Stimulated activated CD8-positive, alpha-beta memory T cell treated with anti-CD3 and anti-CD28 coated beads, Interleukin-2, amount 100 ng/mL, for 1 hour (primary cell): ENCODE results near the gene DOK6.
"Not testable (repeated sequence)": the region's sequence is repeated elsewhere in the genome, so short reads cannot be mapped to it uniquely, and the experiment has no call there.

Source experiments
- DNase-seq, 2 donors: peaks; one replicate each; pipeline ENCODE4 v3.0.0-alpha.2; 2020; ENCODE audit warnings: low read depth in 2 of 2

DOK6 gene

GRCh38 chr18:69400253-69400975 lies at the start of gene DOK6:
Gene DOK6, plus strand, starts transcription at chr18:69400888.
- no peak for DNase-seq

DNA sequence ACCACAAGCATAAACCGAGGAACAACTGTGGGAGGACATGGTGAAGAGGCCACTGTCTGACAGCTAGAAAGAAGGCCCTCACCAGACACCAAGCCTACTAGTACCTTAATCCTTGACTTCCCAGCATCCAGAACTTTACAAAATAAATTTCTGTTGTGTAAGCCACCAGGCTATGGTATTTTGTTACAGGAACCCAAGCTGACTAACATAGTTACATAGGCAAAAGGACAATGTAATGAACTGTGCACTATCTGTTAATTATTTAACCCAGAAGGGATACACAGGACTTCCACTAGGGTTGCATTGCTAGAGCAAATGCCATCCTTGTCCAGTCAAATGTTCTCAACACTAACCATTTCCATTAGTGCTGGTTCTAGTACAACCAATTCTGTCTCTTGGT lies 47.7 kb upstream of the DOK6 start:
- no peak for DNase-seq

DNA sequence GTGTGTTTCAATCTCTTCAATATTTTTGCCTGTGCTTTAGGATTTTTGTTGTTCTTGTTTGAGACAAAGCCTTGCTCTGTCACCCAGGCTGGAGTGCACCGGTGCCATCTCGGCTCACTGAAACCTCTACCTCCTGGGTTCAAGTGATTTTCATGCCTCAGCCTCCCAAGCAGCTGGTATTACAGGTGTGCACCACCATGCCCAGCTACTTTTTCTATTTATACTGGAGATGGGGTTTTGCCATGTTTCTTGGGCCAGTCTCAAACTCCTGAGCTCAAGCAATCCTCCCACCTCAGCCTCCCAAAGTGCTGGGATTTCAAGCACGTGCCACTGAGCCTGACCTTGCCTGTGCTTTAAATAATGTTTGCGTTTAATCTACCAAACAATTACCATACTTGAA lies 43.1 kb upstream of the DOK6 start:
- no peak for DNase-seq

GRCh38 chr18:69358212-69358895 lies 42.3 kb upstream of the DOK6 start:
- no peak for DNase-seq

- DNase-seq, result not testable (repeated sequence)
Measured at GRCh38 chr18:69359768-69360167, 40.9 kb upstream of the DOK6 start.

- DNase-seq, result no peak
Measured at GRCh38 chr18:69364930-69365329, 35.8 kb upstream of the DOK6 start.

DNA sequence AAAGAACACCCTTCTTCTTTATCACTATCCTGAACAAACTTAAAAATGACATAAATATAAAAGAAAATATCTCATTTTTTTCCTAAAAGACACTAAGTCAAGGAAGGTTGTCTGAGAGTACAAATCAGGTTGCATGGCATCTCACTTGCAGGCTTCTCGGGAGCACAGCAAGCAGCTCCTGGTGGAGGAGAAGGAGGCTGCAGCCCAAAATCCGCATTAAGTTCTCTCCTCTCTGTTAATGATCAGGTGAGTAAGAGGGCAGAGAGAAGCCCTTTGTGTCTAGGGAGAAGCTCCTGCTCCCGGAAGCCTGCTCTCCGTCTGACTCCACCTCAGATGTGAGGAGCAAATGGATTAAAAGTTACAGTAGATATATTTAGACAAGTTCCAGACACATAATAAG lies 35.0 kb upstream of the DOK6 start:
- DNase-seq, result no peak

DNA sequence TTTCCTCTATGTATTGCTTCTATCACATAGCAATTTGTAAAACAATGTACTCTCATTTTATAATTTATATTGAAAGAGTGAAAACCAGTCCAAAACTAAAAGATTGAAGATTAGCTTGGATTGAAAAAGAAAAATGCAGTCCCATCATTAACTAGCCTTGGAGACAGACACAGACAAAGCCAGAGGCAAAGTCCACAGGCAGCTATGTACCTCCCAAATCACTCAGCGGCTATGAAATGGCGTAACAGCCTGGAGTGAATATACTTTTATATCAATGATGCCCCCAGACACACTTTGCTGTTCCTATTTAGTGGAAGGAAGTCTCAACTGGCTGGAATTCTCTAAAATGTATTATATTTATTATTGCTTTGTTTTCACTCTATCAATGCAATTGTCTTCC lies 33.6 kb upstream of the DOK6 start:
- DNase-seq, result no peak

GRCh38 chr18:69371729-69372128 lies 29.0 kb upstream of the DOK6 start:
- DNase-seq, result no peak

DNA sequence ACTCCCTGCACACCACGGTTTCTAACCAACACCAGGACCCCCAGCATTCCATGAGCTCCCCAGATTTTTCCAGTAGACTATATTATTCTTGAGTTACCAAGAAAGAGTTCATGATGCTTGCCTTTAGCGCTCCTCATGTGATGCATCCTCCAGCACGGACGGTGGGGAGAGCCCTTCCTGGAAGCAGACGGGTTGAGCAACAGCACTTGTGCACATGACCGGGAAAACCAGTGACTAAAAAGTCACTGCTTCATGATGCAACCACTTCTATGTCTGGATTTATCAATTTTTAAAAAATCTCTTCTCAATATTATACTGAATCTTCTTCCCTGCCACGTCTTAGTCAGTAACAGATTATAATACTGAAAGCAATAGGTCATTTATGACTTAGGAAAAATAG lies 20.4 kb upstream of the DOK6 start:
- no peak for DNase-seq

DNA sequence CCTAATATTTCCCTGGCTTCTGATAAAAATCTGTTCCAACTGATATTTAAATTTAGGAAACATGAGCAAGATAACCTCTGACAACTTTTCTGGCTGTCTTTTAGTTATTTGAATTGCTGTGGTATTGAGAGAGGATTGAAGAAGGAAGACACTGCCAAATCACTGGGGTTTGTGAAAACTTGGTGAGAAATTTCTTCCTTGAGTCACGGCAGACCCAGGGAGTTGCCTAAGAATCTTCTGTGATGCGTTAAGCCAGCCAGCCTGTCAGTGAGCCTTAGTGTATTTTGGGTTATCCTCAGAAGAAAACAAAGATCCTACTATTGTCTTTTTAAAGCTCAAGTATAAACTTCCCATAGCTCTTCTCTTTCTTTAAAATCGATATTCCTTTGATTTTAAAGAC lies 17.5 kb upstream of the DOK6 start:
- no peak for DNase-seq

GRCh38 chr18:69387186-69387585 lies 13.5 kb upstream of the DOK6 start:
- no peak for DNase-seq

DNA sequence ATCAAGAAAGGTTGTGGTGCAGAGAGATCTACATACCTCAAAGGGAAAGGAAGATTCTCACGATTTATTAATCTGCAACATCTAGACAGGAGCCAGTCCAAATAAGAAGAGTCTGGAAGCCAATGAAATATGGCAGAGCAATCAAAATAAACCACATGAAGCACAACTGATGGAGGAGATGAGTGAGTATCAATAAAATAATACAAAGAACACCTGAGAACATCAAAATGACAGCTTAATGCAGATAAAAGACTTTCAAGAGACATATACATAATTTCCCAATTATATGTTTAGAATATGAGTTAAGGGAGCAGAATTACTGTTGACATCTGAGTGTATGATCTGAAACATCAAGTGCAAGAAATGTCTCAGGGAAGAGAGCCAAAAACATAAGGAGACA lies 12.5 kb upstream of the DOK6 start:
- DNase-seq, result no peak

DNA sequence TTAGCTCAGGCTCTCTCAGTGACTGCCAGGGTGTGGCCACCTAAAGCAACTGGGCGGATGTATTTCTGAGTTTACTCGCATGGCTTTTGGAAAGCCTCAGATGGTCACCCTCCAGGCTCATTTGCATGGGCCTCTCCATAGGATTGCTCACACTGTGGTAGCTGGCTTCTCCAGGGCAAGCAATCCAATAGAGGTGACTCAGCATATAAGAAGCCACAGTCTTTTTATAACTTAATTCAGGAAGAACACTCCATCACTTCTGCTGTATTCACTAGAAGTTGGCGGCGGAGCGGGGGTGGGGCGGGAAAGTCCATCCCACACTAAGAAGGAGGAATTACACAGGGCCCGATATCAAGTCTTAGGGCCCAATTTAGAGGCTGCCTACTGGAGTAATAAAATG lies 3.6 kb upstream of the DOK6 start:
- DNase-seq, result no peak

GRCh38 chr18:69399253-69399652 lies 1.4 kb upstream of the DOK6 start:
- no peak for DNase-seq

- DNase-seq, result no peak
Measured at GRCh38 chr18:69400976-69401225, 213 bp downstream of the DOK6 start.

- no peak for DNase-seq
Measured at GRCh38 chr18:69401226-69401971, 711 bp downstream of the DOK6 start.

DNA sequence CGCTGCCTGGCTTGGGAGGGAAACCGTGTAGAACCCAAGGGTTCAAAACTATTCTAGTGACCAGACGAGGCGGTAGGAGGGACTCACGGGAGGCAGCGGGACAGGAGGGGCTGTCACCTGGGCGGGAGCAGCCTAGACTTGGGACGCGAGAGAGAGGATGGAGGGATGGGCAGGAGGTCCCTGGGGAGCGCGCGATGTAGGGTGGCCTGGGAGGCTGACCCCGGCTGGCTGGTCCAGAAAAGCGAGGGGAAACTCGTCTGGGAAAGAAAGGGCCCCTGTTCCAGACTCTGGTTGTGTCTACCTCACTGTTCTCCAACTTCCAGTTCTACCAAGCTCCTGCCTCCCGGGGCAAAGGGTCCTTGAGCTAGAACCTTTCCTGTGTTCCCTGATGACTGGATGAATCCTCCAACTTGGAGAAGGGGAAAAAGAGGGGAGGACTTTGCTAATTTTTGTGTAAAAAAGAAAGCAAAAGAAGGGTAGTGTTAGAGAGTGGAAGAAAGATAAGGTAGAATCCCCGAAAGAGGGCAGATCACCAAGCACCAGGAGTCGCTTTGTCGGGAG lies 1.4 kb downstream of the DOK6 start:
- no peak for DNase-seq

GRCh38 chr18:69402533-69402989 lies 1.9 kb downstream of the DOK6 start:
- no peak for DNase-seq

DNA sequence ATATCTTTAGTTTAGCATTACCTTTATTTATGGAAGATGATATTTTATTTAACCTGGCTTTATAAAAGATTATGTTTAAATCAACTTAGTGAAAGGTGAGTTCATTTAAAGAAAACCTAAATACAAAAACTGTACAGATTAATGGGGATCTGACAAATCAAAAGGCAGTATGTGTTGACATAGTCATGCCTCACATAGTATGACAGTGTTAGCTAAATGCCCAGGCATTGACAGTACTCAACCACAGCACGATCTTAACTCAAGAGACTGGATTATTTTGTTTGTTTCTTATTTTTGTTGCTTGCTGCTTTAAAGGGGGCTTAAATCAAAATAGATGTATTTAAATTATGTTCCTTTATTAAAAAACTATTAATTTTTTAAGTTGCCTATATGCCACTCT lies 7.8 kb downstream of the DOK6 start:
- no peak for DNase-seq

- DNase-seq, result no peak
Measured at GRCh38 chr18:69411199-69411598, 10.5 kb downstream of the DOK6 start.

DNA sequence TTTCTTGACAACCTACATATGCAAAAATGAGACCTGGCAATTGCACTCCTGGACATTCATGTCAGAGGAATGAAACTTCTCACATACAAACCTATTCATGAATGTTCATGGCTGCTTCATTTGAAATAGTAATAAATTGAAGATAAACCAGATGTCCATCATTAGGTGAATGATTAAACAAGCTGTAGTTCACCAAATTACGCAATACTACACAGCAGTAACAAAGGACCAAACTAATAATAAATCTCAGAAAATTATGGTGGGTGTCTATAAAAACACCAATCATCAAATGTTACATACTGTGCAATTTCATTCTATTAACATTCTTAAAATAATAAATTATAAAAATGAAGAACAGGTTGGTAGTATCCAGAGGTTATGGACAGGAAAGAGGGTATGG lies 13.5 kb downstream of the DOK6 start:
- no peak for DNase-seq

GRCh38 chr18:69432847-69433246 lies 32.2 kb downstream of the DOK6 start:
- no peak for DNase-seq
